DMS153 treated with DMSO at 0.1 percent for 48 hours (cell line): Measurements from ENCODE around the gene ILF2.

ENCODE experiments used
- DNase-seq: peaks from one replicate; lab custom pipeline; 2025; ENCODE audit not compliant: unreplicated experiment; lab: John Stamatoyannopoulos, UW

The ILF2 gene

DNA sequence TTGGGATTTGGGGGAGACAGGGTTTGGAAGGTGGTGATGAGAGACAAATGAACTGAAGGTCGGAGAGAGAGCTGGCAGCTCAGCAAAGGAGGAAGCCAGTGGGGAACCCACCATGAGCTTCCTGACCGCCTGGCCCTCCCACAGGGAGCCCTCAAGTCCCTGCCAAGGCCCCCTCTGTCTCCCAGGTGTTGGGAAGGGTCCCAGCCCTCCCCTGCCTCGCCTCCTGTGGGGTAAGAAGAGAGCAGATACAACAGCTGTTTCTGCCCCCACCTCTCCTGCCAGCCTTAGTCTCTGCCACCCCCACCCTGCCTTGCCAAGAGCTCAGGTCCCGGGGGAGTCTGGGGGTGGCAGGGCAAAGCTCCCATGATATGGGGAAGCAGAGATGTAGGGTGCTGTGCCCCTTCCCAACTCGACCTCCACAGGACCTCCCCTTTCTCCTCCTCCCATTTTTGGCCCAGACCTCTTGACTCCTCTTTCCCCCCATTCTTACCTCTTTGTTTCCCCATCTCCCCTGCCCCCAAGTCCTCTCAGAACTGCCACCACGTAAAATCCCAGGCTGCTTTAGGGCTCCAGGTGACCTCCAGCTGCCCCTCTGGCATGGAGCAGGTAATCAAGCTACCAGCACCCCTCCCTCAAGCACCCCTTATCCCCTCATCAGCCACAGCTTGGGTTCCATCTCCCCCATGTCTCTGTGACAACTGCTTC, 42.0 kb downstream of the ILF2 start:
- no peak for DNase-seq

DNA sequence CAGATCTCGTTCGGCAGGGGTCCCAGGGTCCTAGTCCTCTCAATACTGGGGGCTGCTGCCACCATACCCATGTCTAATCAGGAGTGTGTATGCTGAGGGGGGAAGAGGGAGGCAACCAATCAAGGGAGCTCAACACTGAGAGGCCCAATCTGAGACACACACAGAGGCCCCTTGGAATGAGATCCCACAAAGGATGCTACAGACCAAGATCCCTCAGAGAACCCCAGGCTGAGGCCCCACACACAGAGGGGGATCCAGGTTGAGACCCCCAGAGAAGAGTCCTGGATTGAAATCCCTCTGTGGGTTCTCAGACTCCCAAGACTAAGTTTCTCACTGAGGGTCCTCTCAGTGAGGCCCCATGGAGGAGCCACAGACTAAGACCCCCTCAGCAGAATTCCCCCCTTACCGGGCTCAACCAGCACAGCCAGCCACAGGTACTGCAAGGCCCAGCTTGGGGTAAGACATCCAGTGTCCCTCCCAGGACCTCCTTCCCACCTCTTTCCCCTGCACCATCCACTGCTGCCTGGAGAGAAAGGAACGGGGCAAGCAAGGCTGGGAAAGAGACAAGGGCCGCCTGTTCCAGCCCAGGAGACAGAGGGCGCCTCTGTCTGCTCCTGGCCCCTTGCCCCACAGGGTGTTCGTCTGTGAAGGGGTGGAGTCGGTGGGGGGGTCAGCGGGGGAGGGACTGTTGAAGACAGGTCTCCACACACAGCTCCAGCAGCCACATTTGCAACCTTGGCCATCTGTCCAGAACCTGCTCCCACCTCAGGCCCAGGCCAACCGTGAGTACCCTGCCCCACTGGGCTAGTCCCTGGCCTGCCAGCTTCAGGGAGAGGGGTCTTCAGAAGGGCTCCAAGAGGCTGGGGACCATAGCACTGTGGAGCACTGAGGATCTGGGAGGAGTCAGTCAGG, 42.8 kb downstream of the ILF2 start, which contains the start of gene S100A1:
Gene S100A1, plus strand, starts transcription at position 720 of the 912 bp plus-strand sequence. CDS start 2,088 bp downstream, outside the sequence.
- DNase-seq, result no peak

DNA sequence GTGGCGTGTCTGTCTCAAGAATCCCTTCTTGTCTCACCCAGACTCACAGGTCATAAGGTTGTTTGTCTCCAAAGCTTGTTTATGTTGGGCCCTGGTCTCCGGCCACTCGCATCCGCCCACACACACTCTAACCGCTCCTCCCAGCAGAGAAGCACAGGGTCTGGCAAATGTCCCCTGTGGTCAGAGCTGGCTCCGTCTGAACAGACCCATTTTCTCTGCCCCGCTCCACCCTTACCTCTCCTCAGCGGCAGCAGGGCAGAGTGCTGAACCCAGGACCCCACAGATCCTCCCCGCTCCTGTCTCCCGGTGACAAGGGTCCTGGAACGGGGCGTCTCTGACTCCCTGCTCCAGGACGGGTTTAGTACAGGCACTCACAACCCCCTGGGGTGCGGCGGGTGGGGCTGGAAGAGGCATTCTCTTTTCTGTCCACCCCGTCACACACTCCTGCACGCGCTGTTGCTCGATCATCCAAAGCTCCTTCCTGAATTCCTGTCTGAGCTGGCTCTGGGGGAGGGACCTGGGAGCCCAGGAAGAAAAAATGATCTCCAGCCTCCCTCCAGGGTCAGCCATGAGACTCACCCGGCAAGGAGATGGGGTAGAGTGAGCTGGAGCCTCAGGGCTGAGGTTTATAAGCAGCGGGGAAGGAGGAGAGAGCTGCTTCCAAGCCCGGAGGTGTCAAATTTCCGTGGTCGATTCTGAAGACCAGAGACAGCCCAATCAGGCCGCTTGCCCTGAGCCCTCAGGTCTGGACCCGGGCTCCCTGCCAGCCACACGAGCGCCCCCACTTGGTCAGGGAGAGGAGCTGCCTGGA, 43.7 kb downstream of the ILF2 start, which contains the start of gene S100A13:
Gene S100A13, minus strand, starts transcription at position 602 of the 811 bp plus-strand sequence. CDS start 1,033 bp downstream, outside the sequence.
- peak; percentile 87 for DNase-seq

DNA sequence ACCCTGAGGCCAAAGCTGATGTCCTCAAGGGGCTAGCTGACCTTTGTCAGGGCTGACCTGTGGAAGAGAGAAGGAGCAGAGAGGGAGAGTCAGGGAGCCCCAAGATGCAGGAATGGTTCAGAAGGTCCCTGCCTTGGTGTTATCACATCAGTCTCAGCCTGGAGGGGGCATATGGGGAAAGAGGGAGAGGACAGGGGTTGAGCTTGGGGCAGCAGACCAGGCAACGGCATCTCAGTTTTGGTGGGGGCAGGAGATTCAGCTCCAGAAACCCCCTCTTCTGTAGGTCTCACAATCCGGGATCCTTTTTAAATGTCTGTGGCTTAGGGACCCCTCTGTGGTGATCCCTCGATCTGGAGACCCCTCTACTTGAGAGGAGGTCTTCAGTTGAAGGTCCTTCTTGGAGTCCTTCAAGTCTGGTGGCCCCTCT, 44.3 kb downstream of the ILF2 start:
- no peak for DNase-seq

- no peak for DNase-seq
Measured at GRCh38 chr1:153624965-153625611, 45.7 kb downstream of the ILF2 start.

DNA sequence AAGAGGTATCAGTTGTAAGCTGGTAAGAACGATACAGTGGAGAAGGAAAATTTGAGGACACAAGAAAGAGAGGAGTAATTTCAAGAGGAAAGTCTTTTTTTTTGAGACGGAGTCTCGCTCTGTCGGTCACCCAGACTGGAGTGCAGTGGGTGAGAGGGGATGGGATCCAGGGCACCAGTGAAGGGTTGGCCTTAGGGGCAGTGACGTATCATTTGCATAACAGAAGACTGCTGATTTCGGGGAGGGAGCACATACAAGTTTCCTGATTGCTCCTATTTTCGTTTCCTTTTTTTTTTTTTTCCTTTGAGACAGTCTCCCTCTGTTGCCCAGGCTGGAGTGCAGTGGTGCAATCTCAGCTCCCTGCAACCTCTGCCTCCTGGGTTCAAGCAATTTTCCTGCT, 47.7 kb downstream of the ILF2 start:
- DNase-seq, result no peak

GRCh38 chr1:153619171-153619570, 51.6 kb downstream of the ILF2 start:
- DNase-seq, result no peak

DNA sequence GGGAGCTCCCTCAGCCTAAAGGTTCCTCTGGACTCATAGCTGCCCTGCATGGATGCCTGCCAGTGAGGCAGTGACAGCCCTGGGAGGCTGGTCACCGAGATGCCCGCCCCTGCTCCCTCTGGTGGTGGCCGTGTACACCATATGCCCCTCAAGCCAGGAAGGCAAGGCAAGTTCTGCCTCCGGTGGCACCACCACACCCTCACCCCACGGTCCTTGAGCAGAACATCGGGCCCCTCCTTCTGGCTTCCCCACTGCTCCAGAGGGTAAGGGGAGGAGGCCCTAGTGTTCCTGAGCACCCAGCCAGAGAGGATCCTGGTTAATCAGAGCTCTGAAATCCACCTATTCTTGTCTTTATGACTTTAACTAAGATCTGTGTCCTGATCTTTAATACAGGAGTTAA, 53.1 kb downstream of the ILF2 start:
- DNase-seq, result peak; percentile 66

GRCh38 chr1:153616917-153617311, 53.9 kb downstream of the ILF2 start:
- no peak for DNase-seq

DNA sequence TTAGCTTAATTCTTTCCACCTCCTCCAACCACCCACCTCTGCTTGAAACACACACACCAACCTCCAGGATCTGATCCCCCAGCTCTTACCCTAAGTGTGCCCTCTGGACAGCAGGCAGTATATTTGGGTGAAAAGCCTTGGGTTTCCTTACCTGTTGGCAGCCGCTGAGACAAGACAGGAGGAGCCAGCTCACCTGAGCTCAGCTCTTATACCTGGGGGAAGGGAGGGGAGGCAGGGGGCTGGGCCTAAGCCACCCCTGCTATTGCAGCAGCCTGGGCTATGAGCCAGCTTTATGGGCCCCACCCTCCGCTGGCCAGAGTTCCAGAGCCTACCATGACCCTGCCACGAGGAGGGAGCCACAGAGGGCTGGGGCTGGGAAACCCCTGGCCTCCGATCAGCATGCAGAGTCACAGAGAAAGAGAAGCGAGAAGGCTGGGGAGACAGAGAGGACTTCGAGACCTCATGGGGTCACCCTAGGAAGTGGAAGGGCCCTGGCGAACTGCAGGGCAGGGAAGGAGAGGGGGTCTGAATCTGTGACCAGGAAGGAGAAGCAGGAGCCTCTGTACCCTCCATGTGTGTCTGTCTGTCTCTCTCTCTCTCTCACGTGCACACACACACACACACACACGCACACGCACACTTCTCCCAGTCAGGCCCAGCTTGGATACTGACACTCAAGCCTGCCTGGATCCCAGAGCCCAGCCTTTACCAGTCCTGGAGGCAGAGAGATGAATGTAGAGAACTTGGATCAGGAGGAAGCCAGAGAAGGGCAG, 54.5 kb downstream of the ILF2 start, which contains the start of gene S100A14:
Gene S100A14, minus strand, starts transcription at position 182 of the 773 bp plus-strand sequence. CDS start 467 bp downstream, outside the sequence.
- DNase-seq, result peak; percentile 49

GRCh38 chr1:153615406-153615805, 55.4 kb downstream of the ILF2 start:
- no peak for DNase-seq

DNA sequence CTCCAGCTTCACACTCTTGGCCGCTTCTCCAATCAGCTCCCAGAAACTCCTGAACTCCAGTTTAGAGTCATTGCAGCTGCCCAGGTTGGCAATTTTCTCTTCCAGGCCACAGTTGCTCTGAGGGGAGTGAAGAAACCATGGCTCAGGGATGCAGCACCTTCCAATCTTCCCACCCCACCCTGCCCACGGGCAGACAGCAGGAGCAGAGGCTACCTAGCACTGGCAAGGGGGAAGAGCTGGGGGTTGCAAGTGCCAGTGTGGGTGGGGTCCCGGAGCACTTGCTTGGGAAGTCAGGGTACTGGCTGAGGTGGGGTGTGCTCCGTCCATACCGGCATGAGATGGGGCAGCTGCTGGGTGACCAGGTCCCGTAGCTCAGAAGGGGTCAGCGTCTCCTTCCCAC, 55.9 kb downstream of the ILF2 start:
- no peak for DNase-seq

GRCh38 chr1:153614189-153614900, 56.4 kb downstream of the ILF2 start:
- no peak for DNase-seq

DNA sequence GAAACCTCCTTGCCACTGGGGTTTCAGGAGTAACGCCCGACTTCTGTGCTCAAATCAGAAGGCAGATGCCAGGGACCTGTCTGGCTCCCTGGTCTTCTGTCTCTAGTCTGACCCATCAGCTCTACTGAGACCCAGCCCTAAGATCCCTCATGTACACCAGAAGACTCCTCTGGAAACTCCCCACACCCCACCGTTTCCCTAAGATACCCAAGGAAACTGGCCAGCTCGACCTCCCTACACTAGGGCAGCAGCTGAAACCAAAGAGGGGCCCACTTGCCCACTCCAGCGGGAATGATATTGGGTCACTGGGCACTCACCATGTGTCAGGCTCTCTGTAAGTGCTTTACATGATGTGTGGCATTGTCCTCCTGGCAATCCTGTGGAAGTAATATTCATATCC, 57.4 kb downstream of the ILF2 start:
- no peak for DNase-seq

DNA sequence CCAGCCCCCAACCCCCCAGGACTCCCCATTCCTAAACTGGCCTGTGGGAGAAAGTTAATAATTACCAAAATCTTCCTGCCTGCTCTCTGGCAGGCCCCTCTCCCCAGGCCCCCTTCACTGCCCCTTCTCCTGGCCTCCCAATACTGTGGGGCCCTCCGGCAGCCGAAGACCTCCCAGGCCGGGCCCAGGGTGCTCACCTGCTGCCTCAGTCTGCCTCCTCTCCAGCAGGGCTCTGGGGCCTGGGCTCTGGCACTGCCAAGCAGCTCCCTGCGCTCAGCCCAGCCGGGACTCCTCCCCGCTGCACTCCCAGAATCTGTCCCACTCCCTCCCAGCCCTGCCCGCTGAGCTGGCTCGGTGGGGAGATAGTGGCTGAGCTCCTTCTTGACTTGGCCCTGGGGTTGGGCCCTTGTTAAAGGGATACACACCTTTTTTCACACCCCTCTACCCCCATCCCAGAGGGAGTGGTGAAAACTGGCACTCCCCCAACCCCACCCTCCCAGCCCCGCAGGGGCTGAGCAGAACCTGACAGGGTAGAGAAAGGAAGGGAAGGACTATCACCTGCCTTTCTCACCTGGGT, 58.0 kb downstream of the ILF2 start, which contains the start of gene S100A16:
Gene S100A16, minus strand, starts transcription at position 383 of the 577 bp plus-strand sequence. CDS start 4,986 bp downstream, outside the sequence.
- DNase-seq, result no peak

DNA sequence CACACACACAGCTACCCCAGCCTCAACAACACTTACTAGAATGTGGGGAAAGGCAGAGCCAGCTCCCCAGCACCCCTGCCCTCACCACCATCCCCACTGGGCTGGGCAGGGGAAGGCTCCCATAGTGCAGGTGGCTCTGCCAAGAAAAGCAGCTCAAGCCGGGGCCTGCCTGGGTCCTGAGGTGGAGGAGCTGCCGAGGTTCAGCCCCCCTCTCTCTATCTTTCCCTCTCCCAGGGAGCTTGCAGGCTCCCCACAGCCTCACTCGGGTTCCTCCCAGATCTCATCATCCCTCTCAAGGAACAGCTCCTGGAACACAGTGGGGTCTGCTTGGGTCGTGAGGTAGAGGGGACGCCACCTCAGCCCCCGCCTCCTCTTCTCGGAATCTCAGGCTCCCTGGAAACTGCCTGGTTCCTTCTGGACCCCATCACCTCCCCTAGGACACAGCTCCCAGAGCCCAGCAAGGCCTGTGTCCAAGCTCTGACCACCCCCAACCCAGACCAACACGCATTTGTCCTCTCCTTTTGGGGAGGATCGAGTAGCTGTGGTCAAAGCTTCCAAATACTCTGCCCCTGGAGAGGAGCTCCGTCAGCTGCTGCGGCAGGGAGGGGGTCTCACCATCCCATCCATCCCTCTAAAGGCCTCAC, 58.6 kb downstream of the ILF2 start:
- DNase-seq, result no peak
